CD1c-positive myeloid dendritic cell (primary cell): ENCODE results near the gene PRKN.

Source experiments
- DNase-seq: peaks from one replicate; pipeline ENCODE4 v3.0.0-alpha.2; 2016; ENCODE audit errors: extremely low spot score

PRKN gene

DNA sequence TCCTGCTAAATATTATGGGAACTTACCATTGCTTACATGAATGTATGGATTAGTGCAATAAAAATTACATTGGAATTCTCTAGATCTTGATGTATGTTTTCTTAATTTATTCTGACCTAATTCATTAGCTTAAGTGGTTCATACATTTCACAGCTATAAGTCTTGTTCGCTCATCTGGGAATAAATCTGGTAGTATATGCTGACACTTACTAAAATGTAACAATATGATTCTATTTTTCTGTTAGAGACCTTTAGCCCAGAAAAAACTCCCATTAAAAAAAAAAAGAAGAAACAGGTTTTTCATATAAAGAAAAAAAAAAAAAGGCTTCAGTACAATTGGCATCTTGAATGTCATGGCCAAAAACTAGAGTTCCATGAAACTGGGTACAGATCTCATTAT, 1059.6 kb downstream of the PRKN start:
- no peak for DNase-seq

GRCh38 chr6:161663682-161664081, 1063.9 kb downstream of the PRKN start:
- DNase-seq: no peak

DNA sequence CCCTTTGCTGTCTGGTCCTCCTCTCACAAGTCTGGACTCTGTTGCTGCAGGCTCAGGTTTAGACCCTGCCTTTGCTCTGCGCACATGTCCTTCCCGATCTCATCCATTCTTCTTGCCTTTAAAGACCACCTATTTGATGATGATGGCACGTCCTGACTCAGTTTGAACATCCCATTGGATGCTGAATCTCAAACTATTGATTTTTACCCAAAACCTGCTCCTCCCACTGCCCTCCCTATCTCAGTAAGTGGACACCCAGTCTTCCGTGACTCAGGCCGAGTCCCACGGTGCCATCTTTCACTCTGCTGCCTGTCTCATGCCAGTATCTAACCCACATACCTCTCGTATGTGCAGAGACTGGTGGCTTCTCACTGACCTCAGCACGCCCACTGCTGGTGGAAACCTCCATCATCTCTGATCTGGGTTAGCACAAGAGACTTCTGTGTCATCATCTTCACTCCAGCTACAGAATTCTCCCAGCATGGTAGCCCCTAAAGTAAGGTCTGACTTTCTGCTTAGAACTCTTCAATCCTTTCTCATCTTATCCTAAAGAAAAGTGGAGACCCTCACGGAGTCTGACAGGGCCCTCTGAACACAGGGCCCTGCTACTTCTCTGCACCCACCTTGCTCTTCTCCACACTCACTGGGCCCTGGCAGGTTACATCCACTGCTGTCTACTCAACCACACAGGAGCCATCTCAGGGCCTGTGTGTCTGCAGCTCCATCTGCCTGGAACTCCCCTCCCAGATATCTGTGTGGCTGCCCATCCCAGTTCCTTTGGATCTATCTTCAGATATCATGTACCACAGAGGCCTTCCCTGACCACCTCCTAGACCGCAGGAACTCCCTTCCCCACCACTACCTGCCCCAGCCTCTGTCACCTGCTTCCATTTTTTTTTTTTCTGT, 1066.6 kb downstream of the PRKN start:
- no peak for DNase-seq

- no peak for DNase-seq
Measured at GRCh38 chr6:161658211-161658610, 1069.4 kb downstream of the PRKN start.

DNA sequence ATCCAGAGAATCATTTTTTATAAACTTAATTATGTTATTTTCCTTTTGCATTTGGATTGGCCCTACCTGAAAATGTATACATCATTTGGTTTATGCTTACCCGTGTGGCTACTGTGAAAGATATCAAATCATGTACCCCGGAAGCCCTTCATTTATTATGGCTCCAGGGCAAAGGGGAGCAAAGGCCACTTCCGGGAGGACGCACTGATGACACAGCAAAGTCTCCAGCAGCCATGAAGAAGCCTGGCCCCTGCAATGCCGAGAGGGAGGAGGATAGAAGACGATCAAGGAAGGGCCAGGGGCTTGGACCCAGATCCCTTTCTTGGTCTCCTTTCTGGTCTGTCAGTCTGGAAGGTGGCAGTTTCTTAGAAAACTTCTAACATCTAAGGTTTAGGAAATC, 1073.4 kb downstream of the PRKN start:
- DNase-seq: no peak

- DNase-seq: no peak
Measured at GRCh38 chr6:161651949-161652348, 1075.6 kb downstream of the PRKN start.

DNA sequence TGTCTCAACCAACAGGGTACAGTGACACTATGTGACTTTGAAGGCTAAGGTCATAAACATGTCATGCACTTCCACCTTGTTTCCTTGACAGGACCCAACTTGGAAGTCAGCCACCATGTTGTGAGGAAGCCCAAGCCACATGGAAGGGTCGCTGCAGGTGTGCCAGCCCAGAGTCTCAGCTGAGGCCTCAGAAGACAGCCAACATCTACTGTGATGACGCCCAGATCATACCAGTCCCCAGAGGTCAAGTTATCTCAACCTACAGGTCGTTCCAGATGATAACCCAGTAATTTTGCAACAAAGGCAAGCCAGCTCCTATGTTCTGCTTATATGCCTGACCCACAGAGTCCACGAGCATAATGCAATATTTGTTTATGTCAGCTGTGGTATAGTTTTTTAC, 1077.7 kb downstream of the PRKN start:
- DNase-seq: no peak

DNA sequence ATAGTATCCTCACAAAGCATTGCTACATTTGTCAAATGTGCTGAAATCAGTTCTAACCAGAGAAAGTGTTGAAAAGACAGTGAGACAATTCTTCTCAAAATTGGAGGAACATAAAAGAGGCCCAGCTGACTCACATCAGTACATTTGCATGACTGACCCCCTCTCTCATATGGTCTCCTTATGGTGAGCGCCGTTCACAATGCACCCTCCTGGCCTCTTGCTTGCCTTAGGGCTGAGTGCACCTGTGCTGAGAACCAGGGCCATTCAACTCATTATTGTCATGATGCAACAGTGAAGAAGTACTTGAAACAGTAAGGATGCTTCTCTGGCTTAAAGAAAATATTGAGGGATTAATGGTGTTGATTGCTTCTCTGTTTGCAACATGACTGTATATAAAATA, 1078.5 kb downstream of the PRKN start:
- no peak for DNase-seq

- DNase-seq: no peak
Measured at GRCh38 chr6:161647234-161647633, 1080.3 kb downstream of the PRKN start.

GRCh38 chr6:161644521-161644920, 1083.0 kb downstream of the PRKN start:
- no peak for DNase-seq

GRCh38 chr6:161641175-161641574, 1086.4 kb downstream of the PRKN start:
- no peak for DNase-seq

DNA sequence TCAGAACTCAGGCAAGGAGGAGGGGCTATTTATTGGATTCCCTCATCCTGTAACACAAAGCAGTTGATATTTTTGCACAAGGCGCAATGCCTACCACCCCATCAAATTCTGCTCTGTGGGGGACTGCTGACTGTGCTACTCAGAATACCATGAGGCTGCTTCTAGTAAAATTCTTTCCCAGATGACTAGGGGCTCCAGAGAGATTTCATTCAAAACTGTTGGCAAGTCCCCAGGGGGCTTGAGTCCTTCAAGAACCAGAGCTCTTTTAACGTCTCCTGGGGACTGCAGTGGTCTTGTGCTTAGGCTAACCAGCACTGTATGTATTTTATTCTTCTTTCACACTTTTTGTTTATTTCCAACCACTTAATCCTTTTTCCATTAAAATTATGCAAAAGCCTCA, 1087.8 kb downstream of the PRKN start:
- no peak for DNase-seq

GRCh38 chr6:161637658-161638057, 1089.9 kb downstream of the PRKN start:
- no peak for DNase-seq

DNA sequence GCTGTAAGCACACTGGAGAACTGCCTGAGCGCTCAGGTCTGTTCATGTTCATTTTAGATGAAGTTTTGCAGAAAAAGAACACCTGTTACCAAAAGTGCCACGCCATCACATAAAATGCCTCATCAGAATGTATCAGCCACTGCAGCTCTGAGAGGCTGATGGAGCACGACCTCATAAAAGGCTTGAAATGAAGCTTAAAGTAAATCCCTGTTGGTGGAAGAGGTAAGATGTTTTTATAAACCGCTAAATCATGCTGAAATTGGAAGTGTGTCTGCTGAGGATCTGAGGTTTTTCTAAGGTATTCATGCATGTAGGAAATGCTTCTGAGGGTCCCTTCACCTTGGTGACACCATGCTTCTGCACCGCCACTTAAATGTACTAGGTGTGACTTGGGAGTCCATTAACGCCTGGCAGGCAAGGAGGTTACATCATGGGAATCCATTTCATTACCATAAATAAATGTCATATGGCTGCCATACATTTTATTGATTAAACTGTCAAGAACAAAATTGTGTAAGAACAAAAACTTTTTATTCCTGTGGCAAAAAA, 1090.6 kb downstream of the PRKN start:
- no peak for DNase-seq

GRCh38 chr6:161635975-161636374, 1091.6 kb downstream of the PRKN start:
- DNase-seq: no peak

DNA sequence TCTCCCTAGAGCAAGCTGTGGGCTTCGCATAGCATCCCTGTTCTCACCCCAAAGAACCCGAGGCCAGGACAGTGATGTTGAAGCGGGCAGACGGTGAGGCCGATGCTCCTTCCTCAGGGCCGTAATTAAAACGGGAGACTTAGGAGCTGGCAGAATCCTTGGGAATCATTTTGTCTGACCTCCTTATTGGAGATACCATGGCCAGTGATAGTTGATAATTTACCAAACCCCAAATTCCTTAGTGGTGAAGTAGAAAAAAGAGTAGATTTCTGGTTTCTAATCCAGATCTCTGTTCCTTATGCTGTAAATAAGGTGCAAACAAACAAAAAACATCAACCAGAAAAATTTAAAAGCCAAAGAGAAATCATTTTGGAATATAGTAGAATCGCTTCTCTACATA, 1092.7 kb downstream of the PRKN start:
- no peak for DNase-seq

- DNase-seq: no peak
Measured at GRCh38 chr6:161631676-161632194, 1095.8 kb downstream of the PRKN start.

- DNase-seq: no peak
Measured at GRCh38 chr6:161630674-161631073, 1096.9 kb downstream of the PRKN start.

GRCh38 chr6:161626132-161626676, 1101.4 kb downstream of the PRKN start:
- no peak for DNase-seq

- no peak for DNase-seq
Measured at GRCh38 chr6:161624111-161624510, 1103.5 kb downstream of the PRKN start.

DNA sequence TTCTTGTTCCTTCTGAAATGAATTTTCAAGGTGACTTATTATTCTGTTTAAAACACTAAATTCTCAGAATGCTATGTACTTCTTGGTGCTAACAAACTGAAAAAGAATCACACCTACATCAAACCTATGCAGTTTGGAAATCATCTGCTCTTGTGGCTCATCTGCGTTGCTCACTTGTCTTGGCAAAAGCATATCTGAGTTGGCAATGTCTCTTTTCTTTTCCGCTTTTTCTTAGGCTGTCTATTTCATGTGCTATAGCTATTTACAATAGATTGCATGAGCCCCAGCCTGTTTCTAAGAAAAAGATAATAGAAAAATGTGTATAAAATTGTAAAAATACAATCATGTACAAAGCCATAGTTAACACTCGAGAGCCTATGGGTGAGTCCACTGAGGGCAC, 1104.8 kb downstream of the PRKN start:
- no peak for DNase-seq

GRCh38 chr6:161618831-161619454, 1108.6 kb downstream of the PRKN start:
- DNase-seq: no peak

GRCh38 chr6:161613711-161614110, 1113.9 kb downstream of the PRKN start:
- DNase-seq: no peak
